OCI-LY3 (cell line): ENCODE data around the gene CNTROB.

Source experiments
- H2AFZ ChIP-seq: fragments of 200-600, 300-600 bp; shearing (Covaris generic); 2 replicates; pipeline ENCODE4 v1.6.0; 2014; ENCODE audit warnings: antibody characterized with exemption, low read depth, low read length
- H3K27ac ChIP-seq: fragments of 200-600, 300-600 bp; sonication (generic); 2 replicates; pipeline ENCODE4 v1.5.1; 2014; ENCODE audit warnings: mild to moderate bottlenecking, low read length, moderate library complexity, mixed read lengths
- H3K27me3 ChIP-seq: fragments of 200-600, 300-600 bp; sonication (generic); 2 replicates; pipeline ENCODE4 v1.6.1; 2014; ENCODE audit warnings: low read depth, low read length, mixed read lengths
- H3K36me3 ChIP-seq: fragments of 200-600, 300-600 bp; sonication (generic); replicated peaks from 2 replicates; pipeline ENCODE3; 2014; ENCODE audit warnings: low read depth, low read length, mixed read lengths
- H3K4me1 ChIP-seq: fragments of 300-600, 200-600 bp; sonication (generic); 2 replicates; pipeline ENCODE4 v1.6.1; 2014; ENCODE audit warnings: low read length, mixed read lengths
- H3K4me2 ChIP-seq: fragments of 200-600, 300-600 bp; sonication (generic); 2 replicates; pipeline ENCODE4 v1.6.1; 2014; ENCODE audit warnings: low read length, mixed read lengths
- H3K4me3 ChIP-seq: fragments of 300-600, 200-600 bp; sonication (generic); 2 replicates; pipeline ENCODE4 v1.5.1; 2014; ENCODE audit warnings: antibody characterized with exemption, mild to moderate bottlenecking, low read length, moderate library complexity
- H3K79me2 ChIP-seq: fragments of 300-600, 200-600 bp; shearing (Covaris generic); 2 replicates; pipeline ENCODE4 v1.6.1; 2014; ENCODE audit warnings: mild to moderate bottlenecking, low read length, mixed read lengths
- H3K9ac ChIP-seq: fragments of 300-600, 200-600 bp; shearing (Covaris generic); 2 replicates; pipeline ENCODE4 v1.6.0; 2014; ENCODE audit warnings: mild to moderate bottlenecking, low read length, moderate library complexity
- H3K9me3 ChIP-seq: fragments of 200-600, 300-600 bp; shearing (Covaris generic); 2 replicates; pipeline ENCODE4 v1.6.1; 2014; ENCODE audit warnings: low read length, mixed read lengths; ENCODE audit not compliant: insufficient read depth
- H4K20me1 ChIP-seq: fragments of 200-600, 300-600 bp; sonication (generic); 2 replicates; pipeline ENCODE4 v1.6.1; 2016; ENCODE audit warnings: low read length, mixed read lengths; ENCODE audit not compliant: insufficient read depth
- EZH2phosphoT487 ChIP-seq: fragments of 200-600 bp; shearing (Covaris generic); IDR thresholded peaks from 2 replicates; pipeline ENCODE4 v1.6.1; 2018; ENCODE audit warnings: antibody characterized with exemption, mixed run types, low read depth
- TF ChIP-seq, protein P1 (sequence below): fragments of 200-600, 300-600 bp; sonication (generic); IDR thresholded peaks from 2 replicates; pipeline ENCODE4 v1.5.1; 2014; ENCODE audit warnings: antibody characterized with exemption, low read length, low read depth

Gene CNTROB

DNA sequence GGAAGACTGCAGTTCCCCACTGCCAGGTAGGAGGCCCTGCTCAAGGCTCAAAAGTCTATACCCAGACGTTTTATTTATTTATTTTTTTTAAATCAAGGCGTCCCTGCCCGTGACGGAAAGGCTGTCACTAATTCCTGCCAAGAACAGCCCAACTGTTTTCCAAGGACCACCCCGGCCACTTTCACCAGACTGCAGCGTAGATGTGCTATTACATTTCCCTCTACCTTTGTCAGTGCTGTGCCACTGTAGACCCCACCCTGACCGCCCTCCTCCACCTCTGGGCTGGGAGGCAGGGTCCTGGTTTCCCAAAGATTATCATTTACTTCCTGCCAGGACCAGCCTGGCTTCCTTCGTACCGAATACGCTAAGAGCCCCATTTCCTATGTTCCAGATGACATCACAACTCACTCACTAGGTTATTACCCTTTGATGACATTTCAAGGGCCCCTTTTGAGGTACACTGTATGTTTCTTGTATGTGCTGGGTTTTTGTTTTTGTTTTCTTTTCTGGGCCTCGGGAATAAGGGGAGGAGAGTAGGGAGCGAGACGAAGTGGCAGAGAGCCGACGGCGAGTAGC lies 9.6 kb upstream of the CNTROB start:
- no peak overlapping the region for H3K27ac ChIP-seq
- TF ChIP-seq EZH2phosphoT487, result no peak
- H3K4me2 ChIP-seq, result no peak overlapping the region
- H2AFZ ChIP-seq, result no peak overlapping the region
- H3K36me3 ChIP-seq, result no peaks in the 10 kb centered on the region
- no peaks in the 10 kb centered on the region for H3K9me3 ChIP-seq
- no peak overlapping the region for H3K4me3 ChIP-seq
- H3K4me1 ChIP-seq, result no peaks in the 10 kb centered on the region
- no peak overlapping the region for H3K9ac ChIP-seq
- no peaks in the 10 kb centered on the region for H3K27me3 ChIP-seq
- H4K20me1 ChIP-seq, result no peaks in the 10 kb centered on the region
- H3K79me2 ChIP-seq, result no peaks in the 10 kb centered on the region

DNA sequence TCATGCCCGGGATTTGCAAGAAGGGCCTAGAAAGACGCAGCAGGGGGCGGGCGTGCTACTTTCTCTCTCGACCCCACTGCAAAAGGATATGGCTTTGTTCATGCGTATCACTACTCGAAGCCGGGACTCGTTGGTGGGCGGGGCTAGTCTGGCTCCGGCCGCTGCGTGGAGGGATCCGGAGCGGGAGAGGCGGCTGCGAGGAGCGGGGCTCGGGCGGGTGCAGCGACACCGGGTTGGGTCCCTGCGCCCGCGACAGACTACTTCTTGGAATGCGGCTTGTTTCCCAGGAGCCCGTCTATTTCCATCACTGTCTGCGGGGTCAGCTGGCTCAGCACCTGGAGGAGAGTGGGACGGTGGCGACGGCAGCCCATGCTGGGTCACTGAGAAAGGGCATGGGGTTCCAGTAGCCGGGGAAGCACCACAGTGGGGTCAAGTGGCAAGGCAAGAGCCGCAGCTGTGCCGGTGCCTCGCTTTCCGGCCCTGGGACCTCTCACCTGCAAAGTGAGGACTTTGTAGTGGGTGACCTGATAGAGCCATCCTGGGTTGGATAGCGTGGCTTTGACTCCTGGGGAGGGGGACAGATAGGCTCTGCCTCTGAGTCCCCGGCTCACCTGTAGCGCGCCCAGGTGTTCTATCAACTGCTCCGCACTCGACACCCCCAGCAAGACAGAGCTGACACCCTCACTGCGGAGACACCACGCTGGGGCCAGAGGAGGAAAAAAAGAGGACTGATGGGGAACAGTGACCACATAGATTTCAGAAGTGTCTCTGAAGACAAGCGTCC lies 9.0 kb upstream of the CNTROB start:
- TF ChIP-seq EZH2phosphoT487, result no peak
- TF ChIP-seq, protein P1, sequence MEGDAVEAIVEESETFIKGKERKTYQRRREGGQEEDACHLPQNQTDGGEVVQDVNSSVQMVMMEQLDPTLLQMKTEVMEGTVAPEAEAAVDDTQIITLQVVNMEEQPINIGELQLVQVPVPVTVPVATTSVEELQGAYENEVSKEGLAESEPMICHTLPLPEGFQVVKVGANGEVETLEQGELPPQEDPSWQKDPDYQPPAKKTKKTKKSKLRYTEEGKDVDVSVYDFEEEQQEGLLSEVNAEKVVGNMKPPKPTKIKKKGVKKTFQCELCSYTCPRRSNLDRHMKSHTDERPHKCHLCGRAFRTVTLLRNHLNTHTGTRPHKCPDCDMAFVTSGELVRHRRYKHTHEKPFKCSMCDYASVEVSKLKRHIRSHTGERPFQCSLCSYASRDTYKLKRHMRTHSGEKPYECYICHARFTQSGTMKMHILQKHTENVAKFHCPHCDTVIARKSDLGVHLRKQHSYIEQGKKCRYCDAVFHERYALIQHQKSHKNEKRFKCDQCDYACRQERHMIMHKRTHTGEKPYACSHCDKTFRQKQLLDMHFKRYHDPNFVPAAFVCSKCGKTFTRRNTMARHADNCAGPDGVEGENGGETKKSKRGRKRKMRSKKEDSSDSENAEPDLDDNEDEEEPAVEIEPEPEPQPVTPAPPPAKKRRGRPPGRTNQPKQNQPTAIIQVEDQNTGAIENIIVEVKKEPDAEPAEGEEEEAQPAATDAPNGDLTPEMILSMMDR, result no peak
- no peaks in the 10 kb centered on the region for H3K4me1 ChIP-seq
- no peak overlapping the region for H3K4me3 ChIP-seq
- no peak overlapping the region for H3K27ac ChIP-seq
- no peaks in the 10 kb centered on the region for H3K27me3 ChIP-seq
- H2AFZ ChIP-seq, result no peak overlapping the region
- no peaks in the 10 kb centered on the region for H3K79me2 ChIP-seq
- H3K9ac ChIP-seq, result no peak overlapping the region
- no peaks in the 10 kb centered on the region for H3K9me3 ChIP-seq
- no peaks in the 10 kb centered on the region for H3K36me3 ChIP-seq
- no peak overlapping the region for H3K4me2 ChIP-seq
- no peaks in the 10 kb centered on the region for H4K20me1 ChIP-seq

DNA sequence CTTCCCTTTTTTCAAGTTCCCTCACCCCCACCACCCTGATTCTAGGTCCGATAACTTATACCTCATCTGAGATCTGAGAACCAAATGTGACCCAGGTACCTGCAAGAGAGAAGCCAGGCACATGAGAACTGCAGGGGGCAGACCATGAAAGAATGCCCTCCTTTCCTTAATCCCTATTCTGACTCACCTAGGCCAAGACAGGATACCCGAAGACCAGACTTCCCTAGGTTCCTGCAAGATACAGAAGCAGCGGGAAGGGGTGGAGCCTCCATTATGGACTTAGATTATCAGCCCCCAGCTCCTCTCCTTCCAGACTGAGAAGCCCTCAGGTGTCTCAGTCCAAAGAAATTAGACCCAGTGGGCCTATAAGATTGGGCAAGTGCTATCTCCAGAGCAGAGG lies 4.4 kb upstream of the CNTROB start:
- Histone ChIP-seq H3K36me3 (no peaks in the 10 kb centered on the region), H4K20me1 (no peaks in the 10 kb centered on the region), H3K79me2 (peaks cover 11% of the 10 kb centered on the region), H3K9me3 (no peaks in the 10 kb centered on the region), H3K4me3 (no peak overlapping the region), H2AFZ (no peak overlapping the region), H3K4me1 (peaks cover 4% of the 10 kb centered on the region; the same call in 1 of the 2 replicates), H3K27ac (no peak overlapping the region), H3K4me2 (no peak overlapping the region), H3K27me3 (no peaks in the 10 kb centered on the region), H3K9ac (no peak overlapping the region)
- TF ChIP-seq, protein P1, result no peak
- no peak for TF ChIP-seq EZH2phosphoT487

DNA sequence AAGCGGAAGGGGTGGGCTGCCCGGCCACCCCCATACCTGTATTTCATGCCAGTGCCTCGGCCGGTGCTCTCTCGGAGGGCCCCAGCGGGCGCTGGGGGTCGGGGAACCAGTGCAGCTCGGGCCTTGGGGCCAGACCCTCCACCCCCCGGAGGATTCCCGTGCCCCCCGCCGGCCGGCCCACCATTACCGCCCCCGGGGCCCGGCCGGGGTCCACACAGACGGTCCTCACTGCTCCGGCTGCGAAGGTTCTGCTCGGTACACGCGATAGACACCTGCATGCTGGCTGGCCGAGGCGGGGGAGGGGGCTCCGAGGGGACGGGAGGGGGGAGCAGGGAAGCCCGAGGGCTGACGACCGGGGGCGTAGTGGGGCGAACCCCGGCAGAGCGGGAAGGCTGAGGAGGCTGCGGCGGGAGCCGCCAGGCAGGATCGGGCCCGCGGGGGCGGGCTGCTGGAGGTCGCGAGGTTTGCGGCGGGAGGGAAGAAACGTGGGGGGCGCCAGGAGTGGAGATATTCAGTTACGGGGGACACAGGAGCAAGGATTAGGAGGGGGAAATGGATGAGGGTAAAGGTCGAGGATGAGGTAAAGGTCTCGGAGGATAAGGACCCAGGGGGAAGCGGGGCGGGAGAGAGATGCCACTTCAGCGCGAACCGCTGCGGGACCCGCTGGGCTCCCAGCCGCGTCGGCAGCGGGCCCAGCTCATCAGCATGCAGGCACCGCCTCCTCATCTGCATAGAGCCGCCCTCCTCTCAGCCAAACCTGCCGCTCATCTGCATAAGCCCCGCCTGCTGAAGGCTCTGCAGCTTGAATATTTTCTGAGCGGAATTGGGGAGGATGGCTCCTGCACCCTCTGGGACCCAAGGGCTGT lies 2.6 kb upstream of the CNTROB start, which contains the start of gene KCNAB3:
TSS of gene KCNAB3 (minus strand) at position 699 of the 866 bp plus-strand sequence. CDS start at position 278, 421 bp downstream.
- H3K4me1 ChIP-seq, result peaks cover 15% of the 10 kb centered on the region
- H3K4me3 ChIP-seq, result no peak within 1 kb of the TSS
- no peak within 1 kb of the TSS for H3K9ac ChIP-seq
- H3K27ac ChIP-seq, result no peak within 1 kb of the TSS
- H3K79me2 ChIP-seq, result peaks cover 21% of the 10 kb centered on the region
- no peak within 1 kb of the TSS for H2AFZ ChIP-seq
- H4K20me1 ChIP-seq, result no peaks in the 10 kb centered on the region
- peaks cover 2% of the 10 kb centered on the region for H3K36me3 ChIP-seq
- no peak for TF ChIP-seq EZH2phosphoT487
- TF ChIP-seq, protein P1, result no peak
- no peaks in the 10 kb centered on the region for H3K27me3 ChIP-seq
- H3K9me3 ChIP-seq, result no peaks in the 10 kb centered on the region
- H3K4me2 ChIP-seq, result no peak within 1 kb of the TSS
